ENCODE results near the gene APOO.

APOO gene

DNA sequence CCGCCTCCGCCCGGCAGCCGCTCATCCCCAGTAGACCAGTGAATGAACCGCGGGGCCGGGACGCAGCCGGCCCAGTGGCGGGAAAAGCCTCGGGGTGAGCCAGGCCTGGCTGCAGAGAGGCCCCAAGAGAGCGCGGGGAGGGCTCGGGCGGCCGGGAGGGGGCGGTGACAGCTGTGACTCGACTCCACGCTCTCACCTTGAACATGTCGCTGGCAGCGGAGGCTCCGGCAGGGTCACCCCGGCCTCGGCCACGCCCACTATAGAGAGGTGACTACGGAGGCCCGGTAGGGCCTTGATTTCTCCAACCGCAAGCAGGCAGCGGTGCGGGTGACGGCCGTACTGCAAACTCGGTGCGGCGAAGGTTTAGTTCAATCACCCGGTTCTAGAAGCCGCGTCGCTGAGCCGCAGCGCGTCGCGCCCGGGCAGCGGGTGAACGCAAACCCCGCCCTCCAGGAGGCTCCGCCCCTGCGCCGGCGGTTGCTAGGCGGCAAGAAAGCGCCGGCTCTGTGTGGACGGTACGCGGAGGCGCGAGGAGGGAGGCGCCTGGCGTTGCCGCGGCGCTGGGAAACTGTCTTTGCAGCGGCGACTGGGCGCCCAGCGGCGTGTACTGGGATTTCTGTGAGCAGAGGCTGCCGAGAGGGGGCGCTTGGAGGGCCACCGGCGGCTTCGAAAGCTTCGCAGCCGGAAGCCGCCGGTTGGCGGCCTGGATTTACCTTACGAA lies at the start of gene APOO, which contains the start of gene CXorf58:
Gene APOO (minus strand): TSS at position 441 of the 721 bp plus-strand sequence. CDS start 236 bp downstream, at position 205.
Gene CXorf58 (plus strand): TSS at position 509 of the 721 bp plus-strand sequence. CDS start 2,297 bp downstream, outside the sequence.
- H3K4me3 Mint-ChIP-seq, result peak within 1 kb of the TSS; percentile 81
- peaks cover 20% of the 10 kb centered on the region for H3K4me1 Mint-ChIP-seq
- H3K27ac Mint-ChIP-seq, result peak within 1 kb of the TSS; percentile 86
- no peaks in the 10 kb centered on the region for H3K36me3 Mint-ChIP-seq
- no peaks in the 10 kb centered on the region for H3K9me3 Mint-ChIP-seq
- H3K27me3 Mint-ChIP-seq, result no peaks in the 10 kb centered on the region

DNA sequence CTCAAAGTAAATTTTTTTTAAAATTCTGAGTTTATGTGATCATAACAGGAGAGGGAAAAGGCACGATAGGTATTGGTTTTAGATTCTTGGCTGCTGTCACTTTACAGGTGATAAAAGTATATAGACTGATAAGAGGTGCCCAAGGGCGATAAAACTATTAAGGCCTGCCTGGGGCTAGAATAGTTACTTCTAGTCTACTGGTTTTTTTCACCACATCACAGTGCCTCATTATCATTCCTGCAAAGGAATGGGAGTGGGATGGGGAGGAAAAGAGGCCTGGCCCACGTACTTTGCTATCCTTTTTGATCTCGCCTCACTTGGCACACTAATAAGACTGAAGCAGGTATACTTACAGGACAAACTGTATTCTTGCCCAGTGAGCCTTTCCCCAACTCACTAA lies 46.7 kb upstream of the APOO start:
- Mint-ChIP-seq H3K9me3 (no peaks in the 10 kb centered on the region), H3K27me3 (no peaks in the 10 kb centered on the region), H3K4me1 (peaks cover 39% of the 10 kb centered on the region), H3K36me3 (no peaks in the 10 kb centered on the region), H3K27ac (peak overlapping the region; percentile 46), H3K4me3 (no peak overlapping the region)

DNA sequence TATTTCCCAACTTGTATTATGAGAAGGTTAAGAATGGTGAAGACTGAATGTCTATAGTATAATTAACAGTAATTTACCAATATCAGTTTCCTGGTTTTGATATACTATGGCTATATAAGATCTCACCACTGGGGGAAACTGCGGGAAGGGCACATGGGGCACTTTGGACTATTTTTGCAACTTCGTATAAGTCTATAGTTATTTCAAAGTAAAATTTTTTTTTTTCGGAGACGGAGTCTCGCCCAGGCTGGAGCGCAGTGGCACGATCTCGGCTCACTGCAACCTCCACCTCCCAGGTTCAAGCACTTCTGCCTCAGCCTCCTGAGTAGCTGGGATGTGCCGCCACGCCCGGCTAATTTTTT lies 46.2 kb upstream of the APOO start:
- H3K4me1 Mint-ChIP-seq, result peaks cover 38% of the 10 kb centered on the region
- no peaks in the 10 kb centered on the region for H3K27me3 Mint-ChIP-seq
- no peaks in the 10 kb centered on the region for H3K36me3 Mint-ChIP-seq
- H3K4me3 Mint-ChIP-seq, result peak overlapping the region; percentile 82
- peak overlapping the region; percentile 94 for H3K27ac Mint-ChIP-seq
- H3K9me3 Mint-ChIP-seq, result no peaks in the 10 kb centered on the region

DNA sequence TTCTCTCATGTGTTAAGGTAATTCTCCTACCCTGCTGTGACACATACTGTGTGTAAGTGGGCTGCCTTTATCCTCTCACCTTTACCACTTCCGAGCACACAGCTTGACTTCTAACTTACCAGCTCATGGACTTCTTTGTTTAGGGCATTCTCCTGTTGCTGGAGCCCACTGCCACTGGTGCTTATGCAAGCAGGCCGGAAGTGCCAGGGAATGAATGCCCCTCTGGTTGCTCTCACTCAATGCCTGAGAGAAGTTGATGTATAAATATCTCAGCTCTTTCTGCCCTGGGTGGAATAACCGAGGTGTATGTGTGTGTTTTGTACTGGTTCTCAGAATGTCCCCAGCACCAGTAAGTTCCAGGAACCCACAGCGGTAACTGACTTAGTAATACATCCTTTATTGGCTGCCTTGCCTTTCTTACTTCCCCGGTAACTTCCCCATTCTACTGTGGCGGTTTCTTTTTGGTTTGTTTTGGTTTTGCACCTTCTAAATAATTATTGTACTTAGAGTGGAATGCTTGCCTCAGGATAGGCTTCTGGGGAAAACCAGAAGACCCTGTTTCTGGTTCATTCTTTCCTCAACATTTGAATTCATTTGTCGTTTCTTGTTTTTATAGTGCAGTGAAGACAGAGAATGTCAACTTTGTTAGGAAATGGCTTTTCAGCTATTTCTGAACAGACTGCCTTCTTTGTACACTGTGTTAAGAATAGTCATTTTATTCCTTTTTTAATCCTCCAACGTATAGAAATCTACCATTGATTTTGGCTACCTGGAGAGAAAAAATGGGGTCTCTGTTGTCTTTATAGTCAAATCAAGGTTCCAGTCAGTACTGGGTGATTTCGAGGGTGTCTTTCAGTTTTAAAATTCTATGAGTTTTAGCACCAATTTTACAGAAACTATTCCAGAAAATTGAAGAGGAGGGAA lies 45.5 kb upstream of the APOO start:
- Mint-ChIP-seq H3K27ac (peak overlapping the region; percentile 94), H3K9me3 (no peaks in the 10 kb centered on the region), H3K4me1 (peaks cover 35% of the 10 kb centered on the region), H3K4me3 (peak overlapping the region; percentile 82), H3K27me3 (no peaks in the 10 kb centered on the region), H3K36me3 (no peaks in the 10 kb centered on the region)

DNA sequence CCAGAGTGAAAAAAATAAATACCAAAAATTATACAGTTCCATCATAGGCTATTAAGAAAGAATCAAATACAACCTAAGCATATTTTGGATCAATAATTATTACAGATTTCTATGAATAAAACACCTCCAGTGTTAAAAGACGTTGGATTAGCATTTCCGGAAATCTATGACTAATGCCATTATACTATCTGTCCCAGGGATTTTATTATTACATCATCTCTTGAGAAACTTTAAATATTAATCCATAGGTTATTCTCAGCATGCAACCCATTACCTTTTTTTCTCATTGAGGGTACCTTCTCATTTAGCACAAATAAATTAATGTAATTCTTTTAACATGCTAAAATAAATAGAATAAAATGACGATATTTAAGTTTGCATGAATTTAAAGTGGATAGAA lies 44.7 kb upstream of the APOO start:
- H3K27me3 Mint-ChIP-seq, result no peaks in the 10 kb centered on the region
- H3K4me1 Mint-ChIP-seq, result peaks cover 38% of the 10 kb centered on the region
- no peaks in the 10 kb centered on the region for H3K9me3 Mint-ChIP-seq
- no peak overlapping the region for H3K27ac Mint-ChIP-seq
- no peaks in the 10 kb centered on the region for H3K36me3 Mint-ChIP-seq
- peak overlapping the region; percentile 57 for H3K4me3 Mint-ChIP-seq

DNA sequence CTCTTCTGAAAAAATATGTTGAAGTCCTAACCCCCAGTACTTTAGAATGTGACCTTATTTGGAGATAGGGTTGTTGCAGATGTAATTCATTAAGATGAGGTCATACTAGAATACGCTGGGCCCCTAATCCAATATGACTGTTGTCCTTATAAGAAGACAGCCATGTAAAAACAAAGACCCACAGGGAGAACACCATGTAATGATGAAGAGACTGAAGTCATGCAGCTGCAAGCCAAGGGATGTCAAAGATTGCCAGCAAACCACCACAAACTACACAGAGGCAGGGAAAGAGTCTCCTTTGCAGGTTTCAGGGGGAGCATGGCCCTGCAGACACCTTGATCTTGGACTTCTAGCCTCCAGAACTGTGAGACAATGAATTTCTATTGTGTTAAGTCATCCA lies 37.5 kb upstream of the APOO start:
- no peaks in the 10 kb centered on the region for H3K36me3 Mint-ChIP-seq
- no peaks in the 10 kb centered on the region for H3K27me3 Mint-ChIP-seq
- H3K27ac Mint-ChIP-seq, result no peak overlapping the region
- H3K4me1 Mint-ChIP-seq, result peaks cover 6% of the 10 kb centered on the region
- H3K9me3 Mint-ChIP-seq, result no peaks in the 10 kb centered on the region
- H3K4me3 Mint-ChIP-seq, result no peak overlapping the region

DNA sequence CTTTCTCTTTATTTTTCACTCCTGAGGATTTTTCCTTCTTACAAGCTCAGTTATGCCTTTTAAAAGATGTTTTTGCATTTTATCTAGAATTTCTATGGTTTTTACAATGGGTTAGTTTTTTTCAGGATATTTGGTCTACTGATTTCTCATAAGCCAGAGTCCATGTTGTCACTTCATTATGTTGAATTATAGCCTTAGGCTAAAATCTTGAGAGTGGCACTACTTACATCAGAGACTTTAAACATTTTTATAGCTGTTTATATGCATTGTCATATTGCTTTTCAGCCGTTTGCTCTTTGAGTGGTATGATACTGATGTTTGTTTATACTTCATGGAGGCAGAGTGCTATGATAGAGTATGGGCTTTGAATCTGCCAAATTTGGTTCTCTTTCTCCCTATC lies 36.5 kb upstream of the APOO start:
- H3K4me1 Mint-ChIP-seq, result peaks cover 4% of the 10 kb centered on the region
- H3K9me3 Mint-ChIP-seq, result no peaks in the 10 kb centered on the region
- H3K27me3 Mint-ChIP-seq, result no peaks in the 10 kb centered on the region
- H3K36me3 Mint-ChIP-seq, result no peaks in the 10 kb centered on the region
- no peak overlapping the region for H3K4me3 Mint-ChIP-seq
- no peak overlapping the region for H3K27ac Mint-ChIP-seq

DNA sequence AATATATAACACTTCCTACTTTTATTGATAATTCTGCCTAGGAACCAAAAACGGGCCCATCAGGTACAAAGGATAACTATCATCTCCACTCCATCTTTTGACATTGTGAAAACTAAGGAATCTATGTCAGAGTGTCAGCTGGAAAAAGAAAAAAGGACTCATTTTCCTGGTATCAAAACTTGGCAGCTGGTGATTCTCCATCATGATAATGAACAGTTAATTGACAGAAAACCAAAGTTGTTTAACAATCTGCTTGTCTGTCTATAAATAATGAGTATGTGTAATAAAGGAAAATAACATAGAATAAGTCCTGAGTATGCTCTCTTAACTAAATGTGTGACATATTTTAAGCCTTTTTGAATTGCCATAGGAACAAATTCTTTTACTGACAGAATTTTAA lies 31.5 kb upstream of the APOO start:
- no peaks in the 10 kb centered on the region for H3K9me3 Mint-ChIP-seq

DNA sequence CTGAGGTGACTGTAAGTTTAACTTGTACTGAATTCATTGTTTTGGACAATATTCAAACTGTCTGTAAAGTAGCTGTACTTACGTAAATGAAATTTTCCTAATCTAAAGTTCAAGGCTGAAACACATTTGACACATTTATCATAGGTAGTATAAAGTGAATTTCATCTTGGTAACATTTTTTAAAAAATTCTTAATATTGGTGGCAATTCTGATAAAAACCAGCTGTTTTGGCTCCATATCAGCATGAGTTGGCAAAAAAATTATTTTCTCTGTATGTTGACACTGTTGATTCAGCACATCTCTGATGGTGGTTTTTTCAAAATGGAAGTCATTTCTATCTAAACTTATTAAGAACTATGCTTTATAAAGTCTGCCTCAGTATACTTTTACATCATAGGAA lies 31.0 kb upstream of the APOO start:
- H3K9me3 Mint-ChIP-seq, result no peaks in the 10 kb centered on the region
- no peaks in the 10 kb centered on the region for H3K4me1 Mint-ChIP-seq
- H3K27me3 Mint-ChIP-seq, result no peaks in the 10 kb centered on the region
- H3K36me3 Mint-ChIP-seq, result no peaks in the 10 kb centered on the region
- H3K27ac Mint-ChIP-seq, result no peak overlapping the region
- no peak overlapping the region for H3K4me3 Mint-ChIP-seq

More for the DNA sequence above, 31.5 kb upstream of the APOO start:
- Mint-ChIP-seq H3K27ac (no peak overlapping the region), H3K4me3 (no peak overlapping the region), H3K36me3 (no peaks in the 10 kb centered on the region), H3K4me1 (no peaks in the 10 kb centered on the region), H3K27me3 (no peaks in the 10 kb centered on the region)

DNA sequence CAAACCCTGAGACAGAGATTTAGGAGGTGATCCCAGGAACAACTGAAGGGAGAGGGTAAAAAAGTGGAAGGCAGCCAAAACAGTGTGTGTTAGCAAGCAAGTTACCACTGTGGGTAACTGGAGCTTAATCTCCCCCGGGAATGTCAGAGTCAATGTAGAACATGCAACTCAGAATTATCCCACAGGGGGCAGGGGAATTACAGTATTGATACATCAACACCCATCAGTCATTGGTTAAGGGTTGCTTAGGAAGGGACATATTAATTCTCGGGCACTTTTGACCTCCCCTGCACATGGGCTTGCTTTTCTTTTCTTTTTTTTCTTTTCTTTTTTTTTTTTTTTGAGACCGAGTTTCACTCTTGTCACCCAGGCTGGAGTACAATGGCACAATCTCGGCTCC lies 29.4 kb upstream of the APOO start:
- H3K27ac Mint-ChIP-seq, result no peak overlapping the region
- H3K9me3 Mint-ChIP-seq, result no peaks in the 10 kb centered on the region
- H3K36me3 Mint-ChIP-seq, result no peaks in the 10 kb centered on the region
- H3K4me1 Mint-ChIP-seq, result peaks cover 7% of the 10 kb centered on the region
- no peaks in the 10 kb centered on the region for H3K27me3 Mint-ChIP-seq
- H3K4me3 Mint-ChIP-seq, result no peak overlapping the region

DNA sequence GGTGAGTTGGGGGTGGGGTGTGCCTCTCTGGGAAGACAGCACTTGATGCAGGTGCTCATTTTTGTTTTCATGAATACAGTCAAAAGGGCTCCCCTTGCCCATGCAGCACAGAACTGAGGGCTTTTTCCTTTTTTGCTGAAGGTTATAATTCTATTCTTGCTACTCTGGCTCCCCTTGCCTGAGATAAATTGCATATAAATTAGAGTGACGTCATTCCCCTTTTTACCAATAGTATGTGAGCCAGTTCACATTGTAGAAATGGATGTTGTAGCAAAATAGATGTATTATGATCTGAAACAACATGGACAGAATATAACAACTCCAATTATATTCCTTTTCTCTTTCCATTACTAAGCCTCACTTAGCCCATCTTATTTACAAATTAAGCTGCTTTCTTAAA lies 28.4 kb upstream of the APOO start:
- Mint-ChIP-seq H3K27me3 (no peaks in the 10 kb centered on the region), H3K4me3 (no peak overlapping the region), H3K4me1 (peaks cover 14% of the 10 kb centered on the region), H3K27ac (no peak overlapping the region), H3K36me3 (no peaks in the 10 kb centered on the region), H3K9me3 (no peaks in the 10 kb centered on the region)

DNA sequence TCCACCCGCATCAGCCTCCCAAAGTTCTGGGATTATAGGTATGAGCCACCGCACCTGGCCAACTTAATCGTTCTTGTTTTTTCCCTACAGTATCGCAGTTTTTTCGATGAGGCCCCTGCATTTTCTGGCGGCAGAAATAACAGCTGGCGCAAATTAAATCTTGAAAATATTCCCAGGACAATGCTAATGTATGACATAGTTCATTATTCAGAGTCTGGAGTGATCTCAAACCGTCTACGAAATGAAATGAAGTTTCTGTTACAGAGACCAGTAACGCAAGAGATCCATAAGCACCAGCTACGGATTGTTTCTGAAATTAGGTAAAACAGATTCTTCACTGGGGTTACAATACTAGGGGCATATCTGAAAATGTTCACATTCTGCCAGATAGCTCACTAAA lies 27.4 kb upstream of the APOO start:
- H3K27me3 Mint-ChIP-seq, result no peaks in the 10 kb centered on the region
- no peak overlapping the region for H3K27ac Mint-ChIP-seq
- no peaks in the 10 kb centered on the region for H3K36me3 Mint-ChIP-seq

DNA sequence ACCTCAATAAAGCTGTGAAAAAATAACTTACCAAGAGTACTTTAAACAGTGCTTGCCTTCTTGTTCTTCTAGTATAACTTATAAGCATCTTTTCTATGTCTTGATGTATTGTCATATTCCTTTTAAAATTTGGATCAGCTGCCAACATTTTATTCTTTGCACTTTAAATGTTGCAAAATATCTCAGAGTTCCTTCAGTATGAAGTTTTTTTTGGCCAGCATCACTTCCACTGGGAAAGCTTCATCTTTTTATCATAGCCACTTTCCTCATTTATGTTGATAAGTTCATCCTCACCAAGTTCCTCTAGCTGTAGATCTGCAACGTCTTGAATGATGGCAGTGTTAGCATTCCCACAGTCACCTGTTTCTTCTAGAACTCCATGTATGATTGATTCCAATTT lies 24.3 kb upstream of the APOO start:
- H3K4me1 Mint-ChIP-seq, result peaks cover 18% of the 10 kb centered on the region
- H3K9me3 Mint-ChIP-seq, result no peaks in the 10 kb centered on the region
- H3K36me3 Mint-ChIP-seq, result no peaks in the 10 kb centered on the region
- no peak overlapping the region for H3K27ac Mint-ChIP-seq
- H3K27me3 Mint-ChIP-seq, result no peaks in the 10 kb centered on the region
- H3K4me3 Mint-ChIP-seq, result no peak overlapping the region

More for the DNA sequence above, 27.4 kb upstream of the APOO start:
- Mint-ChIP-seq H3K9me3 (no peaks in the 10 kb centered on the region), H3K4me3 (no peak overlapping the region), H3K4me1 (peaks cover 18% of the 10 kb centered on the region)

DNA sequence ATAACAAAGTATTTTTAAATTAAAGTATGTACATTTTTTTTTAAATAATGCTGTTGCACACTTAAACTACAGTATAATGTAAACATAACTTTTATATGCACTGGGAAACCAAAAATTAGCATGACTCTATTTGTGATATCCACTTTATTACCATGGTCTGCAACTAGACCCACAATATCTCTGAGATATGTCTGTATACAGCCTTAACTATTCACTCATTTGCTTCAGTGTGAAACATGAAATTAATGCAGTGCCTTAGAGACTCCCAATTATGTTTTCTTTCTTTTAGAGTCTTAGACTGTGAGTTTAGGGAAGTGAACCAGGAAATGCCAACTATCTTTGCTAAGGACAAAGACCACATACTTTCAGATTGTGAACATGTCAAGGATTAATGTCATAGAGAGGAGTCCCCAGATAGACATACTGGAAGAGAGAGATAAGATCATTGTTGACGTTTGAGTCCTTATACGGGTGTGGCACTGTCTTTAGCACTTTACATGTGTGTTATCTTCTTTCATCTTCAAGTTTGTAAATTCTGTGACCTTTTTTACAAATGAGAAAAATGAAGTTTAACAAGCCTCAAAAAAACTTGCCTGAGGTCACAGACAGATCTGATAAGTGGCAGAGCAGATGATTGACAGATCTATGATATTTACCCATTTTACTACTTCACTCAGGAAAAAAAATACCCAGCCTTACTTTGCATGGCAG lies 23.3 kb upstream of the APOO start:
- Mint-ChIP-seq H3K9me3 (no peaks in the 10 kb centered on the region), H3K36me3 (no peaks in the 10 kb centered on the region), H3K4me3 (no peak overlapping the region), H3K27me3 (no peaks in the 10 kb centered on the region), H3K27ac (peak overlapping the region; percentile 85), H3K4me1 (peaks cover 18% of the 10 kb centered on the region)

DNA sequence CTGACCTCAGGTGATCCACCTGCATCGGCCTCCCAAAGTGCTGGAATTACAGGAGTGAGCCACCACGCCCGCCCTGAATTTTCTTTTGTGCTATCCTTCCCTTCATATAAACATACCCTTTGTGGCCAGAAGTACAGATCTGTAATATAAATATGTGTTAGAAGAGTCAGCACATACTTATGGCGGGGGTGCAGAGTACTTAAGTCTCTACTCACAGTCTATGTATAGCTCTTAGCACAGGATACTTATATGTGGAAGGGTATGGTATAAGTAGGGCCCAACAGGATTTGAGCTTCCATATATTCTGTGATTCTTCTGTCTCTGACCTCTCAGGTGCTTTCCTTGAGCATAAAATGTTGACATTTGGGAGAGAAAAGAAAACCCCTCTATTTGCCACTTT lies 18.3 kb upstream of the APOO start:
- H3K9me3 Mint-ChIP-seq, result no peaks in the 10 kb centered on the region
- no peaks in the 10 kb centered on the region for H3K36me3 Mint-ChIP-seq
- peaks cover 2% of the 10 kb centered on the region for H3K4me1 Mint-ChIP-seq
- H3K27ac Mint-ChIP-seq, result no peak overlapping the region
- H3K4me3 Mint-ChIP-seq, result no peak overlapping the region
- no peaks in the 10 kb centered on the region for H3K27me3 Mint-ChIP-seq
